ENCODE results near the gene COPZ1. TPM values are rescaled to one million over a fixed set of nuclear protein-coding genes. Genes with fewer than 3 reads are reported as not detected.
"Not testable (repeated sequence)": the region's sequence is repeated elsewhere in the genome, so short reads cannot be mapped to it uniquely, and the experiment has no call there.

COPZ1 gene, protein sequence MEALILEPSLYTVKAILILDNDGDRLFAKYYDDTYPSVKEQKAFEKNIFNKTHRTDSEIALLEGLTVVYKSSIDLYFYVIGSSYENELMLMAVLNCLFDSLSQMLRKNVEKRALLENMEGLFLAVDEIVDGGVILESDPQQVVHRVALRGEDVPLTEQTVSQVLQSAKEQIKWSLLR
- polyA plus RNA-seq, result 193 TPM
- long read RNA-seq, donor 1, transcript COPZ1-201 (9 exons, 1,897 nt), result major isoform, 50 of 68 reads
- long read RNA-seq, donor 1, partial matches to known transcripts, result 13 of 68 reads
- long read RNA-seq, donor 1, other reads (novel, unspliced or antisense), result 0 of 68 reads
- long read RNA-seq, donor 2, transcript COPZ1-201 (9 exons, 1,897 nt), result major isoform, 120 of 170 reads
- long read RNA-seq, donor 2, transcript COPZ1-202 (8 exons, 880 nt), result minor isoform, 6 of 170 reads
- long read RNA-seq, donor 2, partial matches to known transcripts, result 30 of 170 reads
- long read RNA-seq, donor 2, other reads (novel, unspliced or antisense), result 5 of 170 reads
- long read RNA-seq, donor 3, result 0 reads
- long read RNA-seq, donor 4, transcript COPZ1-201 (9 exons, 1,897 nt), result major isoform, 11 of 11 reads
- long read RNA-seq, donor 4, partial matches to known transcripts, result 0 of 11 reads
- long read RNA-seq, donor 4, other reads (novel, unspliced or antisense), result 0 of 11 reads
- long read RNA-seq, donor 5, transcript COPZ1-201 (9 exons, 1,897 nt), result major isoform, 49 of 53 reads
- long read RNA-seq, donor 5, partial matches to known transcripts, result 0 of 53 reads
- long read RNA-seq, donor 5, other reads (novel, unspliced or antisense), result 0 of 53 reads
- long read RNA-seq, donor 6, transcript COPZ1-202 (8 exons, 880 nt), result minor isoform, 5 of 124 reads
- long read RNA-seq, donor 6, transcript COPZ1-201 (9 exons, 1,897 nt), result major isoform, 101 of 124 reads
- long read RNA-seq, donor 6, partial matches to known transcripts, result 13 of 124 reads
- long read RNA-seq, donor 6, other reads (novel, unspliced or antisense), result 0 of 124 reads
- long read RNA-seq, donor 7, transcript COPZ1-201 (9 exons, 1,897 nt), result major isoform, 41 of 47 reads
- long read RNA-seq, donor 7, partial matches to known transcripts, result 0 of 47 reads
- long read RNA-seq, donor 7, other reads (novel, unspliced or antisense), result 0 of 47 reads
- long read RNA-seq, donor 8, transcript COPZ1-211 (6 exons, 548 nt), result minor isoform, 5 of 201 reads
- long read RNA-seq, donor 8, transcript COPZ1-201 (9 exons, 1,897 nt), result major isoform, 132 of 201 reads
- long read RNA-seq, donor 8, transcript COPZ1-202 (8 exons, 880 nt), result minor isoform, 8 of 201 reads
- long read RNA-seq, donor 8, partial matches to known transcripts, result 40 of 201 reads
- long read RNA-seq, donor 8, other reads (novel, unspliced or antisense), result 5 of 201 reads
- long read RNA-seq, donor 9, transcript COPZ1-201 (9 exons, 1,897 nt), result major isoform, 95 of 127 reads
- long read RNA-seq, donor 9, partial matches to known transcripts, result 20 of 127 reads
- long read RNA-seq, donor 9, other reads (novel, unspliced or antisense), result 0 of 127 reads
- long read RNA-seq, donor 10, transcript COPZ1-201 (9 exons, 1,897 nt), result major isoform, 116 of 151 reads
- long read RNA-seq, donor 10, partial matches to known transcripts, result 18 of 151 reads
- long read RNA-seq, donor 10, other reads (novel, unspliced or antisense), result 6 of 151 reads
- long read RNA-seq, donor 11, transcript COPZ1-201 (9 exons, 1,897 nt), result major isoform, 71 of 91 reads
- long read RNA-seq, donor 11, partial matches to known transcripts, result 11 of 91 reads
- long read RNA-seq, donor 11, other reads (novel, unspliced or antisense), result 0 of 91 reads

- H3K9me3 ChIP-seq (ENCODE audit: control insufficient read depth, low read depth, low read length), result no peaks in the 10 kb centered on the region
- 0% methylated on average over 1 of the region's 34 CpGs for WGBS (ENCODE audit: insufficient coverage, low lambda C conversion rate)
Measured at GRCh38 chr12:54324617-54325441, at the start of gene COPZ1. Gene COPZ1 (plus strand): TSS chr12:54325131. CDS start chr12:54325164, 33 bp downstream.

DNA sequence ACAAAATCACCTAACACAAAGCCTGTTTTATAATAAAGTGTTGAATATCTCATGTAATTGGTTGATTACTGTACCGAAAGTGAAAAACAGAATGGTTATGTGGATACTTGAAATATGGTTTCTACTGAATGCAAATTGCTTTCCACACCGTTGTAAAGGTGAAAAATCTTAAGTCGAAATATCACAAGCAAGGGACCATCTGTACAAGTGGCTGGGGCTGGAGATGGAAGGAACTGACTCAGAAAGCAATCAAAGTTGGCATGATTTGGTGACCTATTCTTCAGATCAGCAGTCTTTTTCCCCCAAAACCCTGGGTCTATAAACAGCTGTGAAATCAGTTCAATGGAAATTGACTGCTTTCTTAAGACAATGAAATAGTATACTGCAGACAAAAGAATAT, 48.6 kb upstream of the COPZ1 start:
- H3K9me3 ChIP-seq (ENCODE audit: control insufficient read depth, low read depth, low read length), result no peaks in the 10 kb centered on the region
- no peaks in the 10 kb centered on the region for H3K27me3 ChIP-seq (ENCODE audit: control insufficient read depth, insufficient read depth, low read length)
- no peak for DNase-seq
- peaks cover 7% of the 10 kb centered on the region for H3K4me1 ChIP-seq (ENCODE audit: control insufficient read depth, insufficient read depth, low read length)
- H3K4me3 ChIP-seq (ENCODE audit: low read length), result no peak overlapping the region
- no CpG with 5 or more reads among the region's 3 CpGs for WGBS (ENCODE audit: insufficient coverage, low lambda C conversion rate)
- peaks cover 11% of the 10 kb centered on the region for H3K36me3 ChIP-seq (ENCODE audit: control insufficient read depth, insufficient read depth, low read length)
- no peak overlapping the region for H3K27ac ChIP-seq (ENCODE audit: low read length)

More at GRCh38 chr12:54324617-54325441, at the start of gene COPZ1:
- peak within 1 kb of the TSS; percentile 92 for H3K27ac ChIP-seq (ENCODE audit: low read length)
- peak; percentile 97 to 99 for DNase-seq
- peak within 1 kb of the TSS; percentile 87 for H3K4me3 ChIP-seq (ENCODE audit: low read length)
- peaks cover 21% of the 10 kb centered on the region for H3K4me1 ChIP-seq (ENCODE audit: control insufficient read depth, insufficient read depth, low read length)
- H3K27me3 ChIP-seq (ENCODE audit: control insufficient read depth, insufficient read depth, low read length), result no peaks in the 10 kb centered on the region
- peaks cover 6% of the 10 kb centered on the region for H3K36me3 ChIP-seq (ENCODE audit: control insufficient read depth, insufficient read depth, low read length)

- no peak overlapping the region for H3K27ac ChIP-seq (ENCODE audit: low read length)
- H3K4me3 ChIP-seq (ENCODE audit: low read length), result peak overlapping the region; percentile 88
- peaks cover 7% of the 10 kb centered on the region for H3K4me1 ChIP-seq (ENCODE audit: control insufficient read depth, insufficient read depth, low read length)
- no peaks in the 10 kb centered on the region for H3K27me3 ChIP-seq (ENCODE audit: control insufficient read depth, insufficient read depth, low read length)
- no CpG with 5 or more reads among the region's 5 CpGs for WGBS (ENCODE audit: insufficient coverage, low lambda C conversion rate)
- no peaks in the 10 kb centered on the region for H3K9me3 ChIP-seq (ENCODE audit: control insufficient read depth, low read depth, low read length)
- DNase-seq, result peak in 1 of 2 donors; percentile 22
- peaks cover 23% of the 10 kb centered on the region for H3K36me3 ChIP-seq (ENCODE audit: control insufficient read depth, insufficient read depth, low read length)
Measured at GRCh38 chr12:54277823-54278276, 47.1 kb upstream of the COPZ1 start.

GRCh38 chr12:54279227-54279631, 45.7 kb upstream of the COPZ1 start:
- Histone ChIP-seq H3K4me1 (ENCODE audit: control insufficient read depth, insufficient read depth, low read length) (peaks cover 13% of the 10 kb centered on the region), H3K9me3 (ENCODE audit: control insufficient read depth, low read depth, low read length) (no peaks in the 10 kb centered on the region), H3K27ac (ENCODE audit: low read length) (peak overlapping the region; percentile 88), H3K27me3 (ENCODE audit: control insufficient read depth, insufficient read depth, low read length) (no peaks in the 10 kb centered on the region), H3K36me3 (ENCODE audit: control insufficient read depth, insufficient read depth, low read length) (peaks cover 30% of the 10 kb centered on the region), H3K4me3 (ENCODE audit: low read length) (peak overlapping the region; percentile 88)
- no peak for DNase-seq
- 0% methylated on average over 1 of the region's 19 CpGs for WGBS (ENCODE audit: insufficient coverage, low lambda C conversion rate)

DNA sequence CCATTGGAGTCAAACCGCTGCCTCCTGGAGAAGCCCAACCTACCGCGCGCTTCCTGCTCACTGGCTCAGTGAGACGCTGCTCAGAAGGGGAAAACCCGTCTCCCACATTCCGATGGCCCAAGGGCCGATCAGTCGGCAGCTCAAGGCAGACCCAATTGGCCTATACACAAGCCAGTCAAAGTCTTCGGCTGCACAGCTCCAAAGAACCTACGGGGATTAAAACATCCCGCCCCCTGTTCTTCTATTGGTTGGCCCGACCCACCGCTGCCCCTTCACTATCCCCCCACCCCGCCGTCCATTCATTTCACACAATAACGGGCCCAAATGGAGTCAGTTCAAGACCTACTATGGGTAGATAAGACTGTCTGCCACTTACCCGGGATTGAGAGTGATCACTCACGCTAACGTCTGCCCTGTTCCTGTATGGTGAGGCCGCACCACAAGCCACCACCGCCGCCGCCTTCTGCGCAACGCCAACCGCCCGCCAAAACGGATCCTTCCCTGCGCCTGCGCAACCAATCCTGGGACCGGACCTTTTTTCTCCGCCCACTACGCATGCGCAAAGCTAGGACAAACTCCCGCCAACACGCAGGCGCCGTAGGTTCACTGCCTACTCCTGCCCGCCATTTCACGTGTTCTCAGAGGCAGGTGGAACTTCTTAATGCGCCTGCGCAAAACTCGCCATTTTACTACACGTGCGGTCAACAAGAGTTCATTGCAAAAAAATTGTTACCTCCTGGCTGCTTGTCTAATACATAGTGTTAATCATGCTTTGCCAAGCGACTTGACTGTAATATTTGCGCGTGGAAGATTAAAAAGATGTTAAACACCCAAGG, 45.1 kb upstream of the COPZ1 start, which contains the start of gene CBX5:
TSS of gene CBX5 (minus strand) at position 491 of the 836 bp plus-strand sequence. CDS start 22,472 bp downstream, outside the sequence.
- H3K27ac ChIP-seq (ENCODE audit: low read length), result peak within 1 kb of the TSS; percentile 88
- peak within 1 kb of the TSS; percentile 88 for H3K4me3 ChIP-seq (ENCODE audit: low read length)
- peaks cover 31% of the 10 kb centered on the region for H3K36me3 ChIP-seq (ENCODE audit: control insufficient read depth, insufficient read depth, low read length)
- peak; percentile 99 for DNase-seq
- H3K27me3 ChIP-seq (ENCODE audit: control insufficient read depth, insufficient read depth, low read length), result no peaks in the 10 kb centered on the region
- H3K4me1 ChIP-seq (ENCODE audit: control insufficient read depth, insufficient read depth, low read length), result peaks cover 13% of the 10 kb centered on the region
- H3K9me3 ChIP-seq (ENCODE audit: control insufficient read depth, low read depth, low read length), result no peaks in the 10 kb centered on the region
- WGBS (ENCODE audit: insufficient coverage, low lambda C conversion rate), result no CpG with 5 or more reads among the region's 49 CpGs

GRCh38 chr12:54280468-54281260, 44.3 kb upstream of the COPZ1 start, which contains the start of gene HNRNPA1:
Gene HNRNPA1 (plus strand): TSS chr12:54280726. CDS start chr12:54280808, 82 bp downstream.
- H3K4me3 ChIP-seq (ENCODE audit: low read length), result peak within 1 kb of the TSS; percentile 88
- no peaks in the 10 kb centered on the region for H3K27me3 ChIP-seq (ENCODE audit: control insufficient read depth, insufficient read depth, low read length)
- H3K9me3 ChIP-seq (ENCODE audit: control insufficient read depth, low read depth, low read length), result no peaks in the 10 kb centered on the region
- H3K27ac ChIP-seq (ENCODE audit: low read length), result peak within 1 kb of the TSS; percentile 88
- peak; percentile 100 for DNase-seq
- 3% methylated on average over 7 of the region's 48 CpGs for WGBS (ENCODE audit: insufficient coverage, low lambda C conversion rate)
- H3K36me3 ChIP-seq (ENCODE audit: control insufficient read depth, insufficient read depth, low read length), result peaks cover 37% of the 10 kb centered on the region
- H3K4me1 ChIP-seq (ENCODE audit: control insufficient read depth, insufficient read depth, low read length), result peaks cover 17% of the 10 kb centered on the region

- H3K4me1 ChIP-seq (ENCODE audit: control insufficient read depth, insufficient read depth, low read length), result peaks cover 22% of the 10 kb centered on the region
- not testable (repeated sequence) for DNase-seq; H3K9me3 ChIP-seq (ENCODE audit: control insufficient read depth, low read depth, low read length); H3K27me3 ChIP-seq (ENCODE audit: control insufficient read depth, insufficient read depth, low read length)
- WGBS (ENCODE audit: insufficient coverage, low lambda C conversion rate), result no CpG with 5 or more reads among the region's 10 CpGs
- peak overlapping the region; percentile 88 for H3K4me3 ChIP-seq (ENCODE audit: low read length)
- H3K36me3 ChIP-seq (ENCODE audit: control insufficient read depth, insufficient read depth, low read length), result peaks cover 43% of the 10 kb centered on the region
- H3K27ac ChIP-seq (ENCODE audit: low read length), result peak overlapping the region; percentile 88
Measured at GRCh38 chr12:54281261-54281638, 43.7 kb upstream of the COPZ1 start.
